RPMI8226 (cell line): ENCODE measurements around the gene PRRC2C.
"Not testable (repeated sequence)": the region's sequence is repeated elsewhere in the genome, so short reads cannot be mapped to it uniquely, and the experiment has no call there.

ENCODE experiments used
- DNase-seq: peaks from one replicate; pipeline ENCODE4 v3.0.0-alpha.2; 2015

PRRC2C gene

DNA sequence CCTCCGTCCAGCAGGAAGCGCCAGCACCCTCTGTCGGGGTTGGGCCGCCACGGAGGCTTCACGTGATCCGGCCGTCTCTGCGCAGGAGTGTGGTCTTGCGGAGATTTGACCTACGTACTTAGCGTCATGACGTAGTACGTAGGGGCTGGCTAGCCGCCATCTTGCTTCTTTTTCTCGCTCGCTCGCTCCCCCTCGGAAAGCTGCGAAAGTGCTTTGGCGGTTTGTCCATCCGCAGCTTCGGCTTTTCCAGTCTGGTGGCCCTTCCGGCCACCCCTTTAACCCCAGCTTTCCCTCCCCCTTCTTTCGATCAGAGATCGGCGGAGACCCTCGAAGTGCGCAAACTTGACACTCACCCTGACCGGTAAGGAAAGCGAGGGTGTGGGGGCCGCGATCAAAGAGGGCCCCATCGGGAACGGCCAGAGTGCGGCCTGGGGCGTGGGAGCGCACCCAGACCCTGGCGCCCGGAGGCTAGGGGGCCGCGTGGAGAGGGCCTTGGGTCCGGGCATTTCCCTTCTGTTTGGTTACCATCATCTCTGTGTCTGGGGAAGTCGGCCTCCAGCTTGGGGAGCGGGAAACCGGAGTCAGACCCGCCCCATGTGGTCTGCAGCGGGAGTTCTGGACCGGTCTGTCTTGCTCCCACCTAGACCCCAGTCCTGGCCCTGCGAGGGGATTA is at the start of gene PRRC2C:
Gene PRRC2C, plus strand, starts transcription at position 156 of the 673 bp plus-strand sequence. CDS start 26,559 bp downstream, outside the sequence.
- peak; percentile 99 for DNase-seq

DNA sequence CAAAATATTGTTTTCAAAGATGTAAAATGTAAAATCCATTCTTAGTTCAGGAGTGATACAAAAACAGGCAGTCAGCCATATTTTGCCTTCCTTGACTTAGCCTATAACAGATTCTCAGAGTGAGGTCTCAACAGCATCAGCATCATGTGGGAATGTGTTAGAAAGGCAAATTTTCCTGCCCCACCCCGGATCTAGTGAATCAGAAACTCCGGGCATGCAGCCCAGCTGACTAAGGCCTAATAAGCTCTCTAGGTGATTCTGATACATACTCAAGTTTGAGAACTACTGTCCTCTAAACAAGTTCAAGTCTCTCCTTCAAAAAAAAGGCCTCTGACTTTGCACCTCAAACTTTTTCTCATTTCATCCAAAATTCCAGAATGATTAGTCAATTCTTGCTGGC is 46.9 kb upstream of the PRRC2C start:
- DNase-seq = peak; percentile 42

DNA sequence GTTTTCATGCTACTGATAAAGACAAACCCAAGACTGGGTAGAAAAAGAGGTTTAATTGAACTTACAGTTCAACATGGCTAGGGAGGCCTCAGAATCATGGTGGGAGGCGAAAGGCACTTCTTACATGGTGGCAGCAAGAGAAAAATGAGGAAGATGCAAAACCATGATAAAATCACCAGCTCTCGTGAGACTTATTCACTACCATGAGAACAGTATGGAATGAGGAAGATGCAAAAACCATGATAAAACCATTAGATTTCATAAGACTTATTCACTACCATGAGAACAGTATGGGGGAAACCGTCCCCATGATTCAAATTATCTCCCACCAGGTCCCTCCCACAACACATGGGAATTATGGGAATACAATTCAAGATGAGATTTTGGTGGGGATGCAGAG is 45.1 kb upstream of the PRRC2C start:
- DNase-seq = not testable (repeated sequence)

DNA sequence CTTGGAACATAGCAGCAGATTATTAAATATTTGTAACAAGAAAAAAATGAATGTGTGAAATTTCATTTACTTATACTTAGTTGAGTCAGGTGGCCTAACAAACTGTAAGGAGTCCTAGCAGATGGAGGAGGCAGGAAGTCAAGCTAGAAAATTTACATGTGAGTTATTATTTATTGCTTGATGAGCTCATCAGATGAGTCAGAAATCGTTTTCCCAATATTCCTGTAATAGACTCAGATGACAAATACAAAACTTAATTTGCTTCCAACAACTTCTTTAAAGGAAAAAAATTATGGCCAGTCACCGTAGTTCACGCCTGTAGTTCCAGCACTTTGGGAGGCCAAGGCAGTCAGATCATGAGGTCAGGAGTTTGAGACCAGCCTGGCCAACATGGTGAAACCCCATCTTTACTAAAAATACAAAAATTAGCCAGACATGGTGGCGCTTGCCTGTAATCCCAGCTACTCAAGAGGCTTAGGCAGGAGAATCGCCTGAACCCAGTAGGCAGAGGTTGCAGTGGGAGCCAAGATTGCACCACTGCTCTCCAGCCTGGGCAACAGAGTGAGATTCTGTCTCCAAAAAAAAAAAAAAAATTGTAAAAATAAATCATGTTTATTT is 43.9 kb upstream of the PRRC2C start:
- DNase-seq = not testable (repeated sequence)

DNA sequence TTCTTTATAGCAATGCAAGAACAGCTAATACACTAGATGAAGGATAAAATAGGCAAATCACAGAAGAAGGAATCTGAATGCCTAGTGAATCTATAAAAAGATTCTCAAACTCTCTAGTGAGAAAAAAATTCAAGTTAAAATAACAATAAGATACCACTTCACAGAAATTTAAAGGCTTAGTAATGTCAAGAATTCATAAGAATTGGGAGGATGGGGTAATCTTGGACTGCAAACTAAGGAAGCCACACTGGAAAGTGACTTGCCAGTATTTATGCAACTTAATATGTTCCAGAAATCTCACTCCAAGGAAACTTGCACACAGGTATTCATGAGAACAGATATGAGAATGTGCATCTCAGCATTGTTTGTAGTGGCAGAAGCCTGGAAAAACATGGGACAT is 38.9 kb upstream of the PRRC2C start:
- DNase-seq = no peak

DNA sequence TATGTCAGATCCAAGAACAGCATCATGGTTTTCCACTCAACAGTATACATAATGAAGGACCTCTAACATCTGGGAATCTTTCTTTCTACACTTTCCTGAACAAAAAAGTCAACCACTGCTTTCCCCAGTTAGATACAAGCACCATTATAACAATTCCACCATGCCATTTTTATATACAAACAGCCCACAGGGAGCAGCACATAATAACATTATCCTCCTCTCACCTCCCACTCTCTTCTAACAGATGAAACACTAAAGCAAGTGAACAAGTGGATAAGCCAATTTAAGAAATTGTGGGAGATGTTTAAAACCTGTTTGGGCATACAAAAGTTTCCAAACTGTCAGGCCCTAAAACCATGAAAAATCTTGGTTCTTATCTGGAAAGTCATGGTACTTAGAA is 29.4 kb upstream of the PRRC2C start:
- no peak for DNase-seq

DNA sequence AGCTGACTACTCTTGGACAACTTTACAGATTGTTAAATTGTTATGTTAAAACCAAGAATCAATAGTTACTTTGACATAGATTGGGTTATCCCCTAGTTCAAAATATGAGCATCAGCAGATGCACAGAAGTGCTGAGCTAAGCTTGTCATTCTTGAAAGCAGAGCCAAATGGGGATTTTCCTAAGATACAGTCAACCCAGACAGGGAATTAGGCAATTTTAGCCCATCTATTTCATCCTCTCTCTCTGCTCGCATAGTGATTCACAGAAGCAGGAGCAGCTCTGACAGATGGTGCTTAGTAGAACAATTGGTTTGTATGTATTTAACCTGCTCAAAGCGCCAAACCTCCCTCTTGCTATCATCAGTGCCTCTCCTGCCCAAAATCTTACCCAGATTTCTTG is 27.9 kb upstream of the PRRC2C start:
- DNase-seq = no peak

DNA sequence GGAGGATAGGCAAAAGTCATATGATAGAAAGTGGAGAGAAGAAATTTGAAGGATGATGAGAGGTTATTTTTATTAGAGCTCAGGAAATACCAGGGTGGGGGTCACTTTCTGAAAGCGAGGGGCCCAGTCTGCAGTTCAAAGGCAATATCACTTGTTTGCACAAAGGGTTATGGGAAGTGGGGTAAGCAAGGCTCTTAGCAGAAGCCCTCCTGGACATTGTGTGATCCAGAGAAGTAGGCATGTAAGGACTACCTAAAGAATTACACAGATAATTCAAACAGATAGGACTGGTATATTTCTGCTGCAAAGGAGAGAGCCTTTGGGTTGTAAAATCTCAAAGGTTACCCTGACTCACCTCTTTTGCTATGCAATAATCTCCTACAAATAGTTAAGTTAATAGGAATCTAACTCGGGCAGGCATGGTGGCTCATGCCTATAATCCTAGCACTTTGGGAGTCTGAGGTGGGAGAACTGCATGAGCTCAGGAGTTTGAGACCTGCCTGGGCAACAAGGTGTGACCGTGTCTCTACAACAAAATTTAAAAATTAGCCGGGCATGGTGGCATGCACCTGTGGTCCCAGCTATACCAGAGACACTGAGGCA is 25.2 kb upstream of the PRRC2C start:
- no peak for DNase-seq

DNA sequence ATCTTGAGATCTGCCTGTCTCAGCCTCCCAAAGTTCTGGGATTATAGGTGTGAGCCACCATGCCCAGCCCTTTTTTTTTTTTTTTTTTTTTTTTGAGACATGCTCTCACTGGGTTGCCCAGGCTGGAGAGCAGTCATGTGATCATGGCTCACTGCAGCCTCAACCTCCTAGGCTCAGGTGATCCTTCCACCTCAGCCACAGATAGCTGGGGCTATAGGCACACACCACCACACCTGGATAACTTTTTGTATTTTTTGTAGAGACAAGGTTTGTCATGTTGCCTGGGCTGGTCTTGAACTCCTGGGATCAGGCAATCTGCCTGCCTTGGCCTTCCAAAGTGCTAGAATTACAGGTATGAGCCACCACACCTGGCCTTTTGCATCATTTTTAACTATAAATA is 17.7 kb upstream of the PRRC2C start:
- DNase-seq = no peak

DNA sequence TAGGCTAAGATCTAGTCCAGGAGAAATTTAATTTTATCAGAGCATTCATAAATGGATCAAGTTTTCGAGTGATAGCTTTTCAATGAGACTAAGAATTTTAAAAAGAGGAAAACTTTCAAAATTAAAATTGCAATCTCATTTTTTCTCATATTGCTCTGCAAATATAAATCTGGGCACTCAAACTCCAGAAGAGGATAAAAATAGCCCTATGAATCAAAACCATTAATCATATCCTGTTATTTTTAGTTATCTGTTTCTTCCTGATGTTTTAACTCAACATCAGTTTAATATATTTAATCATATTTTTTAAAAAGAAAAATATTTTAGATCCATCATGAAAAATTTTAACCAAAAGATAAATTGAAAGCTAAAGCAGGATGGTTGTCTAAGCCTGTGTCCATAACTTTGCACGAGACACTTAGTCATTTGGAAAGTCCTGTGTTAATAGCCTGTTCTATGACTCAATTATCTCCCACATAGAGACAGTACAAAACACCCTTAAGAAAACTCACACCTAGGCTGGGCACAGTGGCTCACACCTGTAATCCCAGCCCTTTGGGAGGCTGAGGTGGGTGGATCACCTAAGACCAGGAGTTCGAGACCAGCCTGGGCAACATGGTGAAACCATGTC is 17.1 kb upstream of the PRRC2C start:
- no peak for DNase-seq

DNA sequence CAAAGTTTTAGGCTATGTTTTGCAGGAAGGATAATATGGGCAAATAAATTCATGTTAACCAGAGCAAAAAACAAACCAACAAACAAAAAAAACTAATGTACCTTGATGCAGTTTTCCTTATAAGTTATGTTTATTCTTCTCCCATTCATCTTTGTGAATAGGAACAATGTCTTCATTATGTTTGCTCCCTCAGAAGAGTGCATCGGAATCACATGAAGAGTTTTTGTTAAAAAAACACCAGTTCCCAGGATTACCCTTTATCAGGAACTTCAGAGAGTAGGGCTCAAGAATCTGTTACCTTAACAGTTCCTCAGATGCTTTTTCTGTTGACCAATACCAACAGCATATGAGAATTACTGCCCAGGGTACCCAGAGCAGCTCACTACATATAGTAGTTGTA is 14.6 kb upstream of the PRRC2C start:
- no peak for DNase-seq

DNA sequence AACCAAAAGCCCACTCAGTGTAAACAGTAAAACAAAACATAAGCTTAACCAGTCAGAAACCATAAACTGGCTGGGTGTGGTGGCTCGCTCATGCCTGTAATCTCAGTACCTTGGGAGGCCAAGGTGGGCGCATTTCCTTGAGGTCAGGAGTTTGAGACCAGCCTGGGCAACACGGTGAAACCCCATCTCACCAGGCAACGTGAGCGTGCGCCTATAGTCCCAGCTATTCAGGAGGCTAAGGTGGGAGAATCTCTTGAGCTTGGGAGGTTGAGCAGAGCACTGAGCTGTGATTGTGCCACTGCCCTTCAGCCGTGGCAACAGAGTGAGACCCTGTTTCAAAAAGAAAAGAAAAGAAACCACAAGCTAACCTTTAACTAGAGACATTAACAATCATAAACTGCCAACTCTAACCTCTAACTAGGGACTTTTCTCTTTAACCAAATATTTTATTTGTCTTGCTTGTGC is 13.1 kb upstream of the PRRC2C start:
- DNase-seq = no peak

DNA sequence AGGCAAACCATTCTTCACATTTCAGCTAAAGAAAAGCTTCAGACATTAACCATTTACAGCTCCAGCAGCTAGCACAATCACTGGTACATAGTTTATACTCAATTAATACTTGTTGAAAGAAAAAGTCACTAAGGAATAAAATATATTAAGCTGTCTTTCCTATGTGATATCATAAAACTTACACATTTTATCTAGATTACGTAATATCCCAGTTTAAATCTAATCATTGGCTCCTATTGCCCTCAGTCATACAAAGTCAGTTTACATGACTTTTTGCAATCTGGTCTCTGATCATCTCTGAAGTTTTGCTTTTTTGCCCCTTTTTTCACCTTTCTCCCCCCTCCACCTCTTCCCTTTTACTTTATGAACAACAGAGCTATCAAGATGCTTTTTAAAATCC is 8.5 kb upstream of the PRRC2C start:
- no peak for DNase-seq

DNA sequence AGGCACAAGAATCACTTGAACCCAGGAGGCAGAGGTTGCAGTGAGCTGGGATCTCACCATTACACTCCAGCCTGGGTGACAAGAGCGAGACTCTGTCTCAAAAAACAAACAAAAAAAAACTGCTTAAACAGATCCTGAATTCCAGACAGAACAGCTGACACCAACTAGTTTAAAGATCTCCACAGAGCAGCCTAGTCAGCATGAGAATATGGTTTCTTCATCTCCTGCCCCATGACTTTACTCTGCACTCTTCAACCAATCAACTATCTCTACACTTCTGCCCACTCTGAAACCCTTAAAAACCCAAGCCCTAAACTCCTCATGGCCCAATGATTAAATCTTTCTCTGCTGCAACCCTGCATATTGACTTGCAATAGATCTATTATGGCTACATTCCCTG is 7.5 kb upstream of the PRRC2C start:
- DNase-seq = no peak

DNA sequence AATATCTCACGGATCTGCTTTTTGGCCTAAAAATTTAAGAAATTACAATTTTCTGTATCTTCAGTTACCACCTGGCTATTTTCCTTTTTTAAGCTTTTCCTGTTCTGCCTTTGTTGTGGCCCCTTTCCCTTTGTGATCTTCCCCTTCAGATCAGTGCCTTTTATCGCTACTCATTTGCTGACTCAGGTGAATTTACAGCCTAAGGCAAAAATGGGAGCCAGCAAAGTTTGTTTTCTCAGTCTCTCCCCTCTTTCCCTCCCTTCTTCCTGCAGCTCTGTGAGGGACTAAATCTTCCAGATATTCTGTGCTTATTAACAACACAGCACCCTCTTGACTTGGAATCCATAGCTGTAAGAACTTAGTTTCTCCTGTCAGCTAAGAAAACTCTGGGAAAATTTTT is 5.3 kb upstream of the PRRC2C start:
- DNase-seq = no peak

DNA sequence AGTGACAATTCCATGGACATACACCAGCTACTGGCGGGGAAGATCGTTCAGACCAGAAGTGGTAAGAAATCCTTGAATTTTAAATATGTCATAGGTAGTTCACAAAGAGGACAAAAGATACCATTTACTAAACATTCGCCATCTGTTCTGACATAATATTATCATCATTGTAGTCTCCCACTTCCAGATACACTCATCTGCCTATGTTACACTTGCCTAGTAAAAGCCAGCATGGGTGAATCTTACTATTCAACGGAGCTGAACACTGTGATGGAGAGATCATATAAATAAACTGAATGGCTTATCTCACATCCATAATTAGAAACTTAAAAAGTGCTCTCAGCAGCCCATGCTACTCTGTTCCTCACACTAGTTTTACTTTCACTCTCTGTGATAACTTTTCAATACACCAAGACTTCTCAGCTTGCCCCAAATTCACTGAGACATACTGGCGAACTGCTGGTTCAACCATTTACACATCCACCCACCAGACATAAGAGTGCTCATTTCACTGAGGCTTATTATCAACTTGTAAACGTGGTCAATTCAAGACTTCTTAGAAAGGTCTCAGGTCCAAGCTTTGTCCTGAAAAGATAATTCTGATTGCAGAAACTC is 463 bp upstream of the PRRC2C start:
- DNase-seq = no peak

DNA sequence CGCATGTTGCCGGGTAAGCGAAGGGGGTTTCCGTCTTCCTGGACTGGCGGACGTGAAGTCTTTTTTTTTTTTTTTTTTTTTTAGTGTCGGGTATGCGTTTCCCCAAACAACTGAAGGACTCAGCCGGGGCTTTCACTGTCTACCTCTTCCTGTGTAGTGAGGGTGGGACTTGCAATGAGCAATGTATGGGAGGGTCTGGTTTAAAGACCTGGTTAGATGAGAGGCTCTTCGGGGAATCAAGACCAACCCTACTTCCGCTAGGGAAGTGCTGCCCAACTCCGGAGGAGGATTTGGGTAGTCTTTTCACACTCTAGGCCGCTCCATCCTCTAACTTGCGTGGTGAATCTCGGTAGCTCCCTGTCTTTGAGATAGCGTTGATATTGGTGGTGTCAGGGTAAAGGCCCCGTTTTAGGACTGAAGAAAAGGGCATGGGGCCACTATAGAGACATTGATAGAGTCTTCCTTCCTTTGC is 754 bp downstream of the PRRC2C start:
- peak; percentile 57 for DNase-seq

DNA sequence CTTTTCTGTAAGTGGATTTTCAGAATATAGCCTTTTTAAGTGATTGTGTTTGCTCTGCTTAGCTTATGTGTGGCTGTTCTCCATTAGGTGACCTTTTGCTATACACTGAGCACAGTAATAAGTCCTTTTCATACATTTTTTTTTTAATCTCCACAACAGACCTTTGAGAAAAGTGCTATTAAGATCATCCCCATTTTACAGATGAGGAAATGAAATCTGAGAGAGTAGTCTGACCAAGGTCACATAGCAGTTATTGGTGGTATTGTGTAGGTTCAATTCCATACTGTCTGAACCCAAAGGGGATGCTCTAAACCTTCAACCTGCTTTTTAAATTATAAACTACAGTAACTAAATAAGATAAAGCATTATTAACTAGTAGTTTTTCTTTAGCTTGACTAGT is 1.7 kb downstream of the PRRC2C start:
- DNase-seq = no peak

DNA sequence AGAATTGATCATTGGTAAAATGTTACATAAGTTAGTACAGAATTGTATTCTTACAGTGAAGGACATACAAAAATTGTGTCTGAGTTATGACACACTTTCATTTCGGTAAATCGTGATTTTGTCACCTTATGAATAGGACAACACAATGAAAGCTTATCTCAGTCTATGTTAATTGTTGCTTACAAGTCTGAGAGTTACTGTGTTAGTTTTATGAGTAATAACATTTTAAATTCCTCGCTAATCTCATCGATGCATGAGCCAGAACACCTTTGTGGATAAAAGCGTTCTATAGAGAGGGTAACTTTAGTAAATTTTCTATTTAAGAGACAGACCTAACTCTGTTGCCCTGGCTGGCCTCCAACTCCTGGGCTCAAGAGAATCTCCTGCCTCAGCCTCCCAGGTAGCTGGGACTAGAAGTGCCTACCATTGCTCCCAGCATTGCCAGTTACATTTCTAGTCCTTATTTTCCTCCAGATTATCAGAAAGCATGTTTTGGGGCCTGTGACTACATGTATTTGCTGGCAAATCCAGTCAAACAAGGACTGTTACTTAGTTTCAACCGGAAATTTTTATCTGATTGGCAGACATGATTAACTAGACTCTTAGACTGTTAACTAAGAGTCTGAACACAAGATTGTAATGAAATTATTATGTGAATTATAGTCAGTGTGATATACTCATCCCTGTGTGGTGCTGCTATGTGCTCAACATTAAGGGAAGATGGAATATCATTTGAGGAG is 3.0 kb downstream of the PRRC2C start:
- no peak for DNase-seq

DNA sequence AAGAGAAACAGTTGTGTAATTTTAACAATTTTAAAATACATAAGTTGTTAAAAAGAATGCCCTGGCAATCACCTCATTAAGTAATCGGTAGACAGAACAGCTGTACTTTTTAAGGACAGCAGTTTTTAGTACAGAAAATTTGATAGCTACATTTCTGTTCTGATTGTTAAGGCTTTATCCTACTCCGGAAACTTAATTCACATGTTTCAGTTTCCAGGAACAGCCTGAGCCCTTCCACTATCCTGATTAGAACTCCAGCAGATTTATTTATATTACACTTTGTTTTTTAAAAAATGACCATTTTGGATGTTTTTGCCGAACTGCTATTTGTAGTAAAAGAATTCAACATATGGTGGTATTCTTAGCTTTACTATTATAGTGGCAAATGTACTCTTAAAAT is 8.7 kb downstream of the PRRC2C start:
- DNase-seq = no peak

DNA sequence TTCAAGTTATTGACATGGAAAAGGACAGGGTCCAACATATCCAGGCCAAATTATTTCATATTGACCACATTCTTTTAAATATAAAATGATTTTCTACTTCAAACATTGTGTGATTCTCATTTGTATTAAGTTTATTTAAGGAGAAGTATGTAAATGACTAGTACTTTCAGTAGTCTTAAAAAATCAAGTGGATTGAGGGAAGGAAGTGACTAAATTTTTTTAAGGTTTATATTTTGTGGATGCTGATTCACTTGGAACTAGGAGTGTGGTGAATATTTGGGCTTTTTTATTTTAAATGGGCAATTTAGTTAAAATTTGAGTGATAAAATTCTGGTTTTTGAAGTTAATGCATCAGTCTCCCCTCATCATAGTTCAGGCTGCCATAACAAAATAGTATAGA is 10.1 kb downstream of the PRRC2C start:
- DNase-seq = no peak

DNA sequence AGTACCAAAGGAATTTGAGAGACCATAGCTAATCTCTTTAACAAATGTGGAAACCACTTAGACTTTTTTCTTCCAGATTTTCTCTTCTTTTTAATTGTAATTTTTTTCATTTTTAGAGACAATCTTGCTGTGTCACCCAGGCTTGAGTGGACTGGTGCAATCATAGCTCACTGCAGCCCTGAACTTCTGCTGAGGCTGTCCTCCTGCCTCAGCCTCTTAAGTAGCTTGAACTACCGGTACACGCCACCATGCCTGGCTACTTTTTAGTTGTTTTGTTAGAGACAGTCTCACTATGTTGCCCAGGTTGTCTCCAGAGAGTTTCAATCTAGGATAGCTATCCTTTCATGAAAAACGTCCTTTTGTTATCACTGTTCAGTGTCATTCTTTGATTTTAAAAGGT is 15.0 kb downstream of the PRRC2C start:
- no peak for DNase-seq

DNA sequence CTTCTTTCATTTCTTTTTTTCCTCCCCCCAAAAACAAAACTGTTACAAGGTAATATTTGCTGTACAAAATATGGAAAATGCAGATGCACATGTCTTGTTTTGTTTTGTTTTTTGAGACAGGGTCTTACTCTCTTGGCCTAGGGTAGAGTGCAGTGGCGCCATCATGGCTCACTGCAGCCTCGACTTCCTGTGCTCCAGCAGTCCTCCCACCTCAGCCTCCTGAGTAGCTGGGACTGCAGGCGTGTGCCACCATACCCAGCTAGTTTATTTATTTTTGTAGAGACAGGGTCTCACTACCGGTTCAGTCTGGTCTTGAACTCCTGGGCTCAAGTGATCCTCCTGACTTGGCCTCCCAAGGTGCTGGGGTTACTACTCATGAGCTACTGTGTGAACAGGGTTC is 15.5 kb downstream of the PRRC2C start:
- no peak for DNase-seq
